GOT3 (cell line): ENCODE results near the gene RWDD4.

Source experiments
- DNase-seq: peaks from one replicate; lab custom pipeline; 2025; ENCODE audit warnings: mixed read lengths; lab: John Stamatoyannopoulos, UW

Gene RWDD4

DNA sequence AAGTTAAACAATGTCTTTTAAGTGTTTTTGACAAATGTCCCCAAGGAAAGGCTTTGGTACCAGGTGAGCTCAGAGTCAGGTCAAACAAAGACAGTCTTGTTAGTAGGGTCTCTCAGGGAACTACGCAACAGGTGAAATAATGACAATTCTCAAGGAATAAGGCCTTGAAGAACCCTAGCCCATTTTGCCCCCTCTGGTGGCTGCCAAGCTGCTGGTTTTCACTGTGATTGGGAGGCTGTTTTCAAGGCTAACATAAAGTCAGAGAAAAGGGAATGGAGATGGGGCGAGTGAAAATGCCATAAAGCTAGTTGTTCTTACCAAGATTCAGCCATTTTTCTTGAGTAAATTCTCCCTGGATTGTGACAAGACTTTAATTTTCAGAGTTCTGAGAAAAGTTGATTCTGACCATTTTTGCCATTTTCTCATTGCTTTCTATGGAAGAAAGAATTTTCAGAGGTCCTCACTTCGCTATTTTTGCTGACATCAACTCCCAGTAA is 58.7 kb downstream of the RWDD4 start:
- DNase-seq, result no peak

DNA sequence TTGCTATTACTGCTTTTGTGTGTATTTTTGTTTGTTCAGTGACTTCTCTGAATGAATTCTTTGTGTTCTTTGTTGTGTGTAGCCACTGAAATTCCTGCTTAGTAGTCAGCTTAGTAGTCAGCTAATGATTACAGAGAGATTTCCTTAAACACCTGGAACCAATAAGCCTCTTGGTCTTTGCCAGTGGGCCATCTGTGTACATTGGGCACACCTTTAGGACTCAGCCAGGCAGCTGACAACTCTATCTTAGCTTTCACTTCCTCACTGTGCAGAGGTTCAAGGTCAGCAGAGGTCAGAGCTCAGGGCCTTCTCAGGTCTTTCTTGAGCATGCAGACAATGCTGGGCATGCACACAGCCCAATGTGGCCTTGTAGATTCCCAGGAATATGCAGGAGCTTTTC is 59.3 kb downstream of the RWDD4 start:
- DNase-seq, result no peak

DNA sequence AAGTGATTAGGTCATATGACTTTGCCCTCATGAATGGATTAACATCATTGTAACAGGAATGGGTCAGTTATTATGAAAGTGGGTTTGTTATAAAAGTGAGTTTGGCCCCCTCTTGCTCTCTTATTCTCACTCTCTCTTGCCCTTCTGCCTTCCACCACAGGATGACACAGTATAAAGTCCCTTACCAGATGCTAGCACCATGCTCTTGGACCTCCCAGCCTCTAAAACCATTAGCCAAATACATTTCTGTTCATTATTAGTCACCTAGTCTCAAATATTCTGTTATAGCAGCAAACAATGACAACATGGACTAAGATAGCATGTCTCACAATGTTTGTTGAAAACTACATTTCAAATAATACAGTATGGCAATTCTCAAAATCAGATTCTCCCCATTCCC is 59.7 kb downstream of the RWDD4 start:
- no peak for DNase-seq

DNA sequence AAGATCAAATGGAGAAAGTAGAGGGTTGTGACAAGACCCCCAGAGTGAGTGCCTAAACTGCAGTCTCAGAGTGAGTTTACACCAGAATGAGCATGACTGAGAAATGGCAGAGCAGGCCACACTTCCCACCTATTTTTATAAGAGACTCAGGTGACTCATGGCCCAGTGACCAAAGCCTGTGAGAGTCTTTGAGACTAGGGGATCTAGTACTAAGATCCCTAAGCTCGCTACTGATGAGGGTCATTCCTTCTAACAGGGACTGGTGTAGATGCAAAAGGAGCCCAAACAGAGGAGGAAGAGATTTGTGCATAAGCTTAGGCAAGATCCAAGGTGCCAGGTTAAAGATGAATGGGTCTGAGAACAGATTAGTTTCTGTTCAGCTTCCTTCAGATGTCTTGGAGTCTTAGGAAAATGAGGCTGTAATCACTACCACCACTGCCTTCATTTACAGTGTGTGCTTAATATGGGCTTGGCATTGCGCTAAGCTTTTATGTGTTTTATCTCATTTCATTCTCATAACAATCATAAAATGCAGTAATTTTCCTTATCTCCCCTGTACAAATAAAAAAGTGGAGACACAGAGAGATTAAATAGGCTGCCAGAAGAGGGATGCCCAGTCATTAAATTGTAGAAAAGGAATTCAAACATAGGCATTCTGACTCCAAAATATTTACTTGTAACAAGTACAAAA is 62.8 kb downstream of the RWDD4 start:
- no peak for DNase-seq

DNA sequence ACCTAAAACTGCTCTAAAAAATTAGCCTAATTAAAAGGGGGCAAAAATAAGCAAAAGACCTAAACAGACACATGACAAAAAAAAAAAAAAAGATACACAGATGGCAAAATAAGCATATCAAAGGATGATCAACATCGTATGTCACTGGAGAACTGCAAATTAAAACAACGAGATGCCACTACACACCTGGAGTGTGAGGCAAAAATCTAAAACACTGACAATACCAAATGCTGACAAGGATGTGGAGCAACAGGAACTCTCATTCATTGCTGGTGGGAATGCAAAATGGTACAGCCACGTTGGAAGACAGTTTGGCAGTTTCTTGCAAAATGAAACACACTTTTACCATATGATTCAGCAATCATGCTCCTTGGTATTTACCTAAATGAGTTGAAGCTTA is 64.2 kb downstream of the RWDD4 start:
- DNase-seq, result no peak

DNA sequence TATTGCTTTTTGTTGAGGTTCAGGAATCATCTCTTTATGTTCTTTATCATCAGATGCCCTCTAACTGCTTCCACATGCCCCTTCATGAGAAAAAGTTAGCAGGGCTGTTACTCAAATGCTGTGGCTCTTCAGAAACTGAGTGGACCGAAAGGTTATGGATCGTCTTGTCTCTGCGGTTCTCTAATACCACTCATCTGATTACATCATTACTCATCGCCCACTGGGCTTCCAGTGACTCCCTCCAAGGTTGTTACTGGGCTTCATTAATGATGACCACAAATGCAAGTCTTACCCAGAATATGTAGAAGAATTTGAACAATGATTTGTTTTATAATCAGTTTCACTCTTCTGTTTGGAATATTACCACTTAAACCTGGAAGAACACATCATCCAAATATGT is 67.7 kb downstream of the RWDD4 start:
- DNase-seq, result no peak
